ENCODE data around the gene TGM3.
A peak's percentile ranks its signal among the peaks of the same experiment; 100 is the strongest.

TGM3 gene

DNA sequence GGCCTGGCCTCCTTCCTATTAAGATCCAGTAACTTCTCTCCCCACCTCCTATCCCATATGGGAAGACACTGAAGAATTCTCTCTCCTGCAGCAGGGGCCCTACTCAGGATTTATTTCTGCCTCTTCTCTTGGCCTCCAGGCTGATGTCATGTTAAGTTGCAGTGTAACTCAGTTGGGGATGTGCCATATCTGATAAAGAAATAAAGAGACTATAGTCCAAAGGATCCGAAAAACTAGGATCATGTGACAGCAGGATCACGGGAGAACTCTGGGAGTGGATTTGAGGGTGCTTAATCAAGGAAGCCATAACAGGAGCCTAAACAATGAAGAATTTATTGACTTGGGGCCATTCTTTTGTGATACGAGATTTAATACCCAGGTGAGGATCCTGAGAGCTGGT lies 46.4 kb downstream of the TGM3 start:
- no peak overlapping the region for H3K27ac ChIP-seq
- TF ChIP-seq, protein P1, sequence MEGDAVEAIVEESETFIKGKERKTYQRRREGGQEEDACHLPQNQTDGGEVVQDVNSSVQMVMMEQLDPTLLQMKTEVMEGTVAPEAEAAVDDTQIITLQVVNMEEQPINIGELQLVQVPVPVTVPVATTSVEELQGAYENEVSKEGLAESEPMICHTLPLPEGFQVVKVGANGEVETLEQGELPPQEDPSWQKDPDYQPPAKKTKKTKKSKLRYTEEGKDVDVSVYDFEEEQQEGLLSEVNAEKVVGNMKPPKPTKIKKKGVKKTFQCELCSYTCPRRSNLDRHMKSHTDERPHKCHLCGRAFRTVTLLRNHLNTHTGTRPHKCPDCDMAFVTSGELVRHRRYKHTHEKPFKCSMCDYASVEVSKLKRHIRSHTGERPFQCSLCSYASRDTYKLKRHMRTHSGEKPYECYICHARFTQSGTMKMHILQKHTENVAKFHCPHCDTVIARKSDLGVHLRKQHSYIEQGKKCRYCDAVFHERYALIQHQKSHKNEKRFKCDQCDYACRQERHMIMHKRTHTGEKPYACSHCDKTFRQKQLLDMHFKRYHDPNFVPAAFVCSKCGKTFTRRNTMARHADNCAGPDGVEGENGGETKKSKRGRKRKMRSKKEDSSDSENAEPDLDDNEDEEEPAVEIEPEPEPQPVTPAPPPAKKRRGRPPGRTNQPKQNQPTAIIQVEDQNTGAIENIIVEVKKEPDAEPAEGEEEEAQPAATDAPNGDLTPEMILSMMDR (conservative IDR thresholded peaks at IDR 0.05) = no peak
- no peak for TF ChIP-seq ZFX (IDR thresholded peaks at IDR 0.05)

DNA sequence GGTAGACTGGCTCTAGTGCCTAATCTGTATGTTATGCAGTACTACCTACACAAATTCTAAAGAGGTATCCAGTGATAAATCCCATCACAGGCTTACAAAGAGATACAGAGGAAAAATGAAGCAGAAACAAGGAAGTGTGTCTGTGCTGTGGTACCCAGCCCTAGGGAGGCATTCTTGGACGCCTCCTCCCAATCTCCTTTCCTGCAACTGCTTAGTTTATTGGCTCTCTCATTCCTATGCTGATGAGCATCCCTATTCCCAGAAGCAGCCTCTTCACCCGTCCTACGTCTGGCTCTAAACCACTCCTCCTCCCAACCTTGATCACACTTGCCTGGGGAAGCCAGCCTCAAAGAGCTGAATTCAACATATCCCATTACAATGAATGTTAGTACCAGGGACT lies 50.4 kb downstream of the TGM3 start:
- no peak for TF ChIP-seq ZFX (IDR thresholded peaks at IDR 0.05)
- TF ChIP-seq, protein P1 (conservative IDR thresholded peaks at IDR 0.05) = no peak
- H3K27ac ChIP-seq = no peak overlapping the region

DNA sequence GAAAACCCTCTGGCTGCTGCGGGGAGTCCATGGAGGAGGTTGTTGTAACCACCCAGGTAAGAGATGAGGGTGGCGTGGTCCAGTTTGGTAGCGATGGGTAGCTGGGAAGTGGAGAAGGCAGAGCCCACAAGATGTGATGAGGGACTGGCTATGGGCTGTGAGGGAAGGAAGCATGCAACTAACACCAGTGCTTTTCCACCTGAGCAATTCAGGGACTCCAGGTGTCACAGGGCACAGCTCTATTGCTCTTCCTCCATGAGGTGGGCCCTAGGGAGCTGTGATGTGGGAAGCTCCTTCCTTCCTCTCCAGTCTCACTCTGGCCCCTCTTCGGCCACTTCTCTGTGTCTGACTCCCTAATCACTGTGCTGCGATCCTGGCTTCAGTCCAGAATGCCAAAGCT lies 52.5 kb downstream of the TGM3 start:
- TF ChIP-seq ZFX (IDR thresholded peaks at IDR 0.05) = no peak
- TF ChIP-seq, protein P1 (conservative IDR thresholded peaks at IDR 0.05) = no peak
- no peak overlapping the region for H3K27ac ChIP-seq

DNA sequence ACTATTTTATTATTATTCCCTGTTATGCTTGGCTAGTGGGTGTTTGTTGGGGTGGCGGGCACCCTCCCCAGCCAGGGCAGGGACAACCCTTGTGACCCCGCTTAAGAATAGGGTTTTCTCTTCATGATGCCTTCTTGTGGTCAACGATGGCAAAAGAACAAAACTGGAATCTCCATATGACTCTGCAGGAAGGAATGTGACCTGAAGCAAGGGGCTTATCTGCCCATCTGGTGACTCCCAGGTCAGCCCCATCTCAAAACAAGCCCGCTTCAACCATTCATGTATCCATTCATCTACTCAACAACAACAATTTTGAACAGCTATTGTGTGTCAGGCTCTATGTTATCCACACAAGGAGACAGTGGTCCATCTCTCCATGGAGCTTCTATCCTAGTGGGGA lies 54.0 kb downstream of the TGM3 start:
- no peak overlapping the region for H3K27ac ChIP-seq
- TF ChIP-seq ZFX (IDR thresholded peaks at IDR 0.05) = no peak
- TF ChIP-seq, protein P1 (conservative IDR thresholded peaks at IDR 0.05) = no peak

DNA sequence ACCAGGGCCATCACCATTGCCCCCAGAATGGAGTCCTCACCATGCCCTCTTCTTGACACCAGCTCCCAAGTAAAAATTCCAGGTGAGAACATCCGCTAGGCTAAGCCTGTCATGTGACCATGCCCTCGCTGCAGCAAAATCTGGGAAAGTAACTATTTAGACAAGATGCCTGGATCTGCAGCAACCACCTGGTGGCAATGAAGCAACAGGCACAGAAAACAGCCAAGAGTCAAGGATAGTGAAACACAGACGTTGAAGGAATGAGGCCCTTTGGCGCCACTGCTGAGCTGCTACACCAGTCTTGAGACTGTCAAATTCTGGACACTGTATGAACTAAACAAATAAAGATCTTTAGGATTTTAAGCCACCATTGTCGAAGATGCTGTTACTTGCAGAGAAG lies 54.8 kb downstream of the TGM3 start:
- TF ChIP-seq, protein P1 (conservative IDR thresholded peaks at IDR 0.05) = no peak
- no peak for TF ChIP-seq ZFX (IDR thresholded peaks at IDR 0.05)
- H3K27ac ChIP-seq = no peak overlapping the region

DNA sequence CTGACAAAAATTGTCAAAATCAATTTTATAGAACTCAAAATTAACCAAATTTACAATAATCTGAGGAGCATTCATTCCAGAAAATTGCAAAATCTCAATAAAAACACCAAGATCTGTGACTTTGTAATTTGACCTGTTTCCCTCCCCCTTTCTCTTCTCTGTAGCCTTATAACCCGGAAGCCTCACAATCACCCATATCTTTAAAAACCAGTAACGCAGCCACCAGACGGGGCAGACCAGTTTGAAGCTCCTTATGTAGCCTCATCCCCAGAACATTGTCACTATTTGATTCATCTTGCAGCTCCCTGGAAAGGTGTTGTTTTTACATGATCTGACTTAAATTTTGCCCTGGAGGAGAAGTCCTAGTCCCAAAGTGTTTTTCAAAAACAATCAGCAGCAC lies 57.4 kb downstream of the TGM3 start:
- peak overlapping the region; percentile 31; the same call in 1 of the 2 replicates for H3K27ac ChIP-seq
- TF ChIP-seq, protein P1 (conservative IDR thresholded peaks at IDR 0.05) = no peak
- TF ChIP-seq ZFX (IDR thresholded peaks at IDR 0.05) = no peak

DNA sequence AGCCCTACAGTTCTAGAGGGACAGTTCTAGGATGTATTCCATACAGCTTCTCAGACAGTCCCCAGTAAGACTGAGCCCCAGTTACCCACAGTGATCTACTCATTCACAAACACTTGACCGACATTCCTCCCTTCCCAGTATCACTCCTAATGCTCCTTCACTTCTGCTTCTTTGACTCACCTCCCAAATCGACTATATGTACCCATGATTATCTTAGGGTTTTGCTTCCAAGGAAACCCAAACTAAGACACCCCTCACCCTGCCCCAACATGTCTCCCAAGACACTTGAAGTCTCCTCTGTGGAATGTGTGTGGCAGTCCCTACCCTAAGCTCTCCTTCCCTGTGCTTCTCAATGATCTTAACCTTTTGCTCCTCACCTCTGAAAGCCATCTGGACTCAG lies 61.3 kb downstream of the TGM3 start:
- no peak overlapping the region for H3K27ac ChIP-seq
- TF ChIP-seq, protein P1 (conservative IDR thresholded peaks at IDR 0.05) = no peak
- no peak for TF ChIP-seq ZFX (IDR thresholded peaks at IDR 0.05)

All from C4-2B (cell line).